ENCODE data around the gene BBS2. TPM values are rescaled to one million over a fixed set of nuclear protein-coding genes. Genes with fewer than 3 reads are reported as not detected.

The BBS2 gene
- total RNA-seq, 2 donors from 2014 or later = 14.3 to 19.1 TPM

- H3K9me3 ChIP-seq = no peaks in the 10 kb centered on the region
- H3K27me3 ChIP-seq = no peaks in the 10 kb centered on the region
- 7 to 11% methylated on average over 2 of the region's 2 CpGs for WGBS, 2 donors
- intact Hi-C loops (cut with DNase I) = no loop called here
- no peak overlapping the region for H3K27ac ChIP-seq
- ATAC-seq = no peak
- no peak overlapping the region for H3K4me3 ChIP-seq
- no peak for TF ChIP-seq CTCF (IDR thresholded peaks at IDR 0.05)
- TF ChIP-seq POLR2A (IDR thresholded peaks at IDR 0.05) = no peak
- H3K36me3 ChIP-seq (replicated peaks in 1 of 2; ENCODE audit: insufficient read depth in 1 of 2, low read depth in 2 of 2) = no peaks in the 10 kb centered on the region
- no peak for DNase-seq
- H3K4me1 ChIP-seq = no peaks in the 10 kb centered on the region
Measured at GRCh38 chr16:56542039-56542438, 22.2 kb upstream of the BBS2 start.

GRCh38 chr16:56539656-56540055, 19.8 kb upstream of the BBS2 start:
- no peak for TF ChIP-seq CTCF (IDR thresholded peaks at IDR 0.05)
- no peak for TF ChIP-seq POLR2A (IDR thresholded peaks at IDR 0.05)
- ATAC-seq (no peak), DNase-seq (no peak)
- intact Hi-C loops (cut with DNase I) = no loop called here
- 56 to 68% methylated on average over 3 to 4 of the region's 4 CpGs for WGBS, 2 donors
- no peaks in the 10 kb centered on the region for H3K4me1 ChIP-seq
- H3K27me3 ChIP-seq = no peaks in the 10 kb centered on the region
- no peaks in the 10 kb centered on the region for H3K9me3 ChIP-seq
- no peak overlapping the region for H3K27ac ChIP-seq
- H3K4me3 ChIP-seq = no peak overlapping the region
- no peaks in the 10 kb centered on the region for H3K36me3 ChIP-seq (replicated peaks in 1 of 2; ENCODE audit: insufficient read depth in 1 of 2, low read depth in 2 of 2)

- WGBS, 2 donors = 78 to 82% methylated on average over 7 of the region's 7 CpGs
- intact Hi-C loops (cut with DNase I) = no loop called here
Measured at GRCh38 chr16:56538331-56538730, 18.5 kb upstream of the BBS2 start.

GRCh38 chr16:56534847-56535383, 15.1 kb upstream of the BBS2 start:
- DNase-seq (no peak), ATAC-seq (no peak)
- no peaks in the 10 kb centered on the region for H3K4me1 ChIP-seq
- no peaks in the 10 kb centered on the region for H3K27me3 ChIP-seq
- no peaks in the 10 kb centered on the region for H3K9me3 ChIP-seq
- no peak overlapping the region for H3K4me3 ChIP-seq
- no peaks in the 10 kb centered on the region for H3K36me3 ChIP-seq (replicated peaks in 1 of 2; ENCODE audit: insufficient read depth in 1 of 2, low read depth in 2 of 2)
- H3K27ac ChIP-seq = no peak overlapping the region
- intact Hi-C loops (cut with DNase I) = no loop called here
- WGBS, 2 donors = 79 to 84% methylated on average over 5 to 8 of the region's 8 CpGs
- TF ChIP-seq POLR2A (IDR thresholded peaks at IDR 0.05) (no peak), CTCF (IDR thresholded peaks at IDR 0.05) (no peak)

More at GRCh38 chr16:56538331-56538730, 18.5 kb upstream of the BBS2 start:
- Histone ChIP-seq H3K36me3 (replicated peaks in 1 of 2; ENCODE audit: insufficient read depth in 1 of 2, low read depth in 2 of 2) (no peaks in the 10 kb centered on the region), H3K4me3 (no peak overlapping the region), H3K27me3 (no peaks in the 10 kb centered on the region), H3K27ac (no peak overlapping the region), H3K9me3 (no peaks in the 10 kb centered on the region), H3K4me1 (no peaks in the 10 kb centered on the region)
- no peak for TF ChIP-seq CTCF (IDR thresholded peaks at IDR 0.05)
- DNase-seq = no peak
- no peak for ATAC-seq

GRCh38 chr16:56532714-56533113, 12.9 kb upstream of the BBS2 start:
- intact Hi-C loops (cut with DNase I) = no loop called here
- H3K4me3 ChIP-seq = no peak overlapping the region
- H3K36me3 ChIP-seq (replicated peaks in 1 of 2; ENCODE audit: insufficient read depth in 1 of 2, low read depth in 2 of 2) = no peaks in the 10 kb centered on the region
- TF ChIP-seq CTCF (IDR thresholded peaks at IDR 0.05) (no peak), POLR2A (IDR thresholded peaks at IDR 0.05) (no peak)
- H3K27me3 ChIP-seq = no peaks in the 10 kb centered on the region
- ATAC-seq (no peak), DNase-seq (no peak)
- H3K4me1 ChIP-seq = no peaks in the 10 kb centered on the region
- 68 to 75% methylated on average over 4 of the region's 4 CpGs for WGBS, 2 donors
- no peaks in the 10 kb centered on the region for H3K9me3 ChIP-seq
- H3K27ac ChIP-seq = no peak overlapping the region

All from body of pancreas (tissue), 4 donors.